Right hindlimb (tissue), 1 donor: ENCODE results near the gene C1orf210.

Experiments
- DNase-seq: peaks from one replicate; pipeline ENCODE4 v3.0.0-alpha.2; 2018

Gene C1orf210

GRCh38 chr1:43312212-43312623, 26.8 kb upstream of the C1orf210 start:
- DNase-seq, result no peak

- no peak for DNase-seq
These were observed 26.1 kb upstream of the C1orf210 start for GRCh38 chr1:43311521-43311920.

GRCh38 chr1:43309405-43310025, 24.1 kb upstream of the C1orf210 start:
- DNase-seq, result peak; percentile 10

GRCh38 chr1:43308635-43309404, 23.4 kb upstream of the C1orf210 start:
- peak; percentile 4 for DNase-seq

- DNase-seq, result peak; percentile 7
These were observed 22.2 kb upstream of the C1orf210 start for GRCh38 chr1:43307458-43308158.

- no peak for DNase-seq
These were observed 21.5 kb upstream of the C1orf210 start for GRCh38 chr1:43306688-43307457.

- peak; percentile 0 for DNase-seq
These were observed 20.7 kb upstream of the C1orf210 start for GRCh38 chr1:43305926-43306687.

GRCh38 chr1:43305461-43305860, 20.1 kb upstream of the C1orf210 start:
- peak; percentile 2 for DNase-seq

GRCh38 chr1:43304771-43305300, 19.5 kb upstream of the C1orf210 start:
- no peak for DNase-seq

- peak; percentile 59 for DNase-seq
These were observed 18.9 kb upstream of the C1orf210 start for GRCh38 chr1:43304314-43304681.

- DNase-seq, result no peak
These were observed 18.3 kb upstream of the C1orf210 start for GRCh38 chr1:43303471-43304313.

GRCh38 chr1:43302721-43303470, 17.5 kb upstream of the C1orf210 start:
- no peak for DNase-seq

GRCh38 chr1:43302201-43302600, 16.8 kb upstream of the C1orf210 start:
- DNase-seq, result no peak

GRCh38 chr1:43300378-43301094, 15.2 kb upstream of the C1orf210 start, which contains the start of gene TIE1:
Gene TIE1 (plus strand): TSS chr1:43300982. CDS start chr1:43301072, 90 bp downstream.
- DNase-seq, result peak; percentile 42

- no peak for DNase-seq
These were observed 13.7 kb upstream of the C1orf210 start for GRCh38 chr1:43299101-43299500.

GRCh38 chr1:43298055-43298454, 12.7 kb upstream of the C1orf210 start:
- DNase-seq, result no peak

- DNase-seq, result no peak
These were observed 10.8 kb upstream of the C1orf210 start for GRCh38 chr1:43296207-43296606.

GRCh38 chr1:43294761-43295160, 9.4 kb upstream of the C1orf210 start:
- no peak for DNase-seq
